Measurements from ENCODE around the gene FBXO2. TPM values are rescaled to one million over a fixed set of nuclear protein-coding genes. Genes with fewer than 3 reads are reported as not detected.

The FBXO2 gene
- total RNA-seq, 4 donors from 2014 or later, result 4.7 to 12.5 (median 6.8) TPM

DNA sequence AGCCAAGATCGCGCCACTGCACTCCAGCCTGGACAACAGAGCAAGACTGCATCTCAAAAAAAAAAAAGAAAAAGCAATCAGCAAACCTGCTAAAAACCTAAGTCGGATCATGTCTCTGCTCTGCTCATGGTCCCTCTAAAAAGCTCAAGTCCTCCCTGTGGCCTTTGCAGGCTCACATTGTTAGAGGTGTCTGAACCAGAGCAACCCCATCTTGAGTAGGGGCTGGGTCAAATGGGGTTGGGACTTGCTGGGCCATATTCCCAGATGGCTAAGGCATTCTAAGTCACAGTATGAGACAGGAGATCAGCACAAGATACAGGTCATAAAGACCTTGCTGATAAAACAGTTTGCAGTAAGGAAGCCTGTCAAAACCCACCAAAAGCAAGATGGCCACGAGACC, 34.3 kb upstream of the FBXO2 start:
- TF ChIP-seq POLR2AphosphoS5 (IDR thresholded peaks at IDR 0.05), result no peak
- no peak for TF ChIP-seq EP300 (IDR thresholded peaks at IDR 0.05)
- TF ChIP-seq, protein P1, sequence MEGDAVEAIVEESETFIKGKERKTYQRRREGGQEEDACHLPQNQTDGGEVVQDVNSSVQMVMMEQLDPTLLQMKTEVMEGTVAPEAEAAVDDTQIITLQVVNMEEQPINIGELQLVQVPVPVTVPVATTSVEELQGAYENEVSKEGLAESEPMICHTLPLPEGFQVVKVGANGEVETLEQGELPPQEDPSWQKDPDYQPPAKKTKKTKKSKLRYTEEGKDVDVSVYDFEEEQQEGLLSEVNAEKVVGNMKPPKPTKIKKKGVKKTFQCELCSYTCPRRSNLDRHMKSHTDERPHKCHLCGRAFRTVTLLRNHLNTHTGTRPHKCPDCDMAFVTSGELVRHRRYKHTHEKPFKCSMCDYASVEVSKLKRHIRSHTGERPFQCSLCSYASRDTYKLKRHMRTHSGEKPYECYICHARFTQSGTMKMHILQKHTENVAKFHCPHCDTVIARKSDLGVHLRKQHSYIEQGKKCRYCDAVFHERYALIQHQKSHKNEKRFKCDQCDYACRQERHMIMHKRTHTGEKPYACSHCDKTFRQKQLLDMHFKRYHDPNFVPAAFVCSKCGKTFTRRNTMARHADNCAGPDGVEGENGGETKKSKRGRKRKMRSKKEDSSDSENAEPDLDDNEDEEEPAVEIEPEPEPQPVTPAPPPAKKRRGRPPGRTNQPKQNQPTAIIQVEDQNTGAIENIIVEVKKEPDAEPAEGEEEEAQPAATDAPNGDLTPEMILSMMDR (IDR thresholded peaks at IDR 0.05), result no peak
- TF ChIP-seq POLR2A (IDR thresholded peaks at IDR 0.05), result no peak
- no peak for ATAC-seq
- Histone ChIP-seq H3K9me3 (no peaks in the 10 kb centered on the region), H3K36me3 (no peaks in the 10 kb centered on the region), H3K27ac (no peak overlapping the region), H3K4me3 (no peak overlapping the region), H3K27me3 (peaks cover 69% of the 10 kb centered on the region), H3K4me1 (peaks cover 0 to 27% (median 18%) of the 10 kb centered on the region in 3 donors)
- 88 to 100% methylated on average over 2 to 4 of the region's 4 CpGs for WGBS, 2 donors (ENCODE audit: low coverage in 1 of 2)

DNA sequence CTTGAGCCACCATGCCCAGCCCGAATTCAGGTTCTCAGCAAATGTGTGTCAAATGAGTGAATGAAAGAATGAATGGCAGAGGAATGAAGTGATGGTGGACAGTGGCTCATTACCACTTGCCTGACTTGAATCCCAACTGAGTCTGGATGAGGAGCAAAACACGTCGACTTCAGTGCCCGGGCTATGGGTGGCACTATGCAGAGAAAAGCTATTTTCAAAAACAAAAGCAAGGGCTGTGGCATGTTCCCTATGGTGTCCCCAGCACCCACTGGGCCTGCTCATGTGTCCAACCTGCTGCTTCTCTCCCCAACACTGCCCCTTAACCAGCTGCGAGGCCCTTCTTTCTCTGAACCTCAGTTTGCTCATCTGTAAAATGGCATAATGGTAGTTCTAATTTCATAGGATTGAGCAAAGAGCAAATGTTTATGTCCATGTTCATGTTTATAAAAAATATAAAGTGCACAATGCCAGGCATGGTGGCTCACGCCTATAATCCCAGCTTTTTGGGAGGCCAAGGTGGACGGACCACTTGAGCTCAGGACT, 31.1 kb upstream of the FBXO2 start:
- Histone ChIP-seq H3K4me3 (no peak overlapping the region), H3K9me3 (no peaks in the 10 kb centered on the region), H3K36me3 (no peaks in the 10 kb centered on the region), H3K27me3 (peaks cover 36% of the 10 kb centered on the region), H3K4me1 (peaks cover 0 to 11% (median 5%) of the 10 kb centered on the region in 3 donors), H3K27ac (no peak overlapping the region)
- no peak for TF ChIP-seq POLR2A (IDR thresholded peaks at IDR 0.05)
- TF ChIP-seq, protein P1 (IDR thresholded peaks at IDR 0.05), result no peak
- no peak for TF ChIP-seq POLR2AphosphoS5 (IDR thresholded peaks at IDR 0.05)
- no peak for TF ChIP-seq EP300 (IDR thresholded peaks at IDR 0.05)
- 88 to 91% methylated on average over 4 to 6 of the region's 7 CpGs for WGBS, 2 donors (ENCODE audit: low coverage in 1 of 2)
- no peak for ATAC-seq

DNA sequence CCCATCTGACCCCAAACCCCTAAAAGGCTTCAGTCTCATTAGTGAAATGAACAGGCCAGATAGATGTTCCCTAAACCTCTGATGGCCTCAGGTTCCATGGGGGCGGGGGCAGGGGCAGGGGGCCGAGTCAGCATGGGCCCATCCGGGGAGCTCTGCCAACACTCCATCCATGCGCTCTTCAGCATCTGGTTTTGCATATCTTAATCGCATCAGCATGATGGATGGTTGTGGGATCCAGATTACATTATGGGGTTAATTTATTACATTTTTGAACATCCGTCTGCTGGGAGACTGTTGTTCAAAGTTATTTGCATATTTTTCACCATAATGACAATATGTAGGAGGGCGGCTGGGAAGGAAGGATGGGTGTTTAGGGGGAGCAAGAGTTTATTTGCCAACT, 29.8 kb upstream of the FBXO2 start:
- no peaks in the 10 kb centered on the region for H3K36me3 ChIP-seq
- peaks cover 0 to 23% (median 8%) of the 10 kb centered on the region in 3 donors for H3K4me1 ChIP-seq
- H3K9me3 ChIP-seq, result no peaks in the 10 kb centered on the region
- 59% methylated on average over 7 of the region's 7 CpGs; no CpG with 5 or more reads in 1 of the 2 donors for WGBS, 2 donors (ENCODE audit: low coverage in 1 of 2)
- ATAC-seq, result no peak
- peaks cover 24% of the 10 kb centered on the region for H3K27me3 ChIP-seq
- TF ChIP-seq, protein P1 (IDR thresholded peaks at IDR 0.05), result no peak
- TF ChIP-seq POLR2A (IDR thresholded peaks at IDR 0.05) (no peak), POLR2AphosphoS5 (IDR thresholded peaks at IDR 0.05) (no peak), EP300 (IDR thresholded peaks at IDR 0.05) (no peak)
- no peak overlapping the region for H3K27ac ChIP-seq
- no peak overlapping the region for H3K4me3 ChIP-seq

DNA sequence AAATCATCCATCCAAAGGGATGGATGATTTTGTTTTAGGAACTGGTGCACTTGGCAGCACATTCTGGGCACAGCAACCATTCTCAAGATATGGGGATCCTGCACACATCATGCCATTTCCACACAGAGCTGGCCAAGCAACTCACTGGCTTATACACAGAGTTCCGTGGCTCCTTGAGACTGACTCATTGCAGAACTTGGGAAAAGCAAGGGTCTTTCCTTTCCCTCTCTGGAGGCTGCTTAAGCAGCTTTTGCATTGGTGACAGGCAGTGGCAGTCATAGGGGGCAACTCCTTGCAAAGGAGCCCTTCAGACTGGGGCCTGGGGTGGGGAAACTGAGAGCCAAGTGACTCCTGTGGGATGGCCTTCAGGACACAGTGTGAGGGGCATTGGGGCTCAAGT, 28.6 kb upstream of the FBXO2 start:
- WGBS, 2 donors (ENCODE audit: low coverage in 1 of 2), result 33 to 40% methylated on average over 1 of the region's 1 CpG
- H3K36me3 ChIP-seq, result peaks cover 0 to 1% of the 10 kb centered on the region in 2 donors
- no peaks in the 10 kb centered on the region for H3K9me3 ChIP-seq
- TF ChIP-seq, protein P1 (IDR thresholded peaks at IDR 0.05), result no peak
- no peak for TF ChIP-seq EP300 (IDR thresholded peaks at IDR 0.05)
- TF ChIP-seq POLR2A (IDR thresholded peaks at IDR 0.05), result no peak
- no peak for TF ChIP-seq POLR2AphosphoS5 (IDR thresholded peaks at IDR 0.05)
- no peak overlapping the region for H3K27ac ChIP-seq
- H3K27me3 ChIP-seq, result peaks cover 11% of the 10 kb centered on the region
- H3K4me1 ChIP-seq, result peaks cover 0 to 23% (median 8%) of the 10 kb centered on the region in 3 donors
- H3K4me3 ChIP-seq, result no peak overlapping the region
- no peak for ATAC-seq

DNA sequence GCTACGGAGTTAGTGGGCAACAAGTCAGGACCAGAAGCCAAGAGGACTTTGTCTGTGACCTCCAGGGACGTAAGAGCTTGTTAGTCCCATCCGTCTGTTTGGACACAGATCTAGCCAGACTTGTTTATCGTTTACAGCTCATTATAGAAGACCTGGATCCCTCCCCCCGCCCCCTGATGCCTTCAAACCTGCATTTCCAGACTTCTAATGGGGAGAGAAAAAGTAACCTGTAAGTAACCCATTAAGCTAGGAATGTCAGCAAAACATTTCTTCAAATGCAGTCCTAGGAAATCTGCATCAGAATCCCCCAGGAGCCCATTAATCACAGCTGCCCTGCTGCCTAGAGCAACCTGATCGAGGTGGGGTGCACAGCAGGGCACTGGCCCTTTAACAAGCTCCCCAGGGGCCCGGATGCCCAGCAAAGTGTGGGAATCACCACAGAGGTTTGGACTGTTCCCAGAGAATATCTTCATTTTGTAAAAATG, 28.1 kb upstream of the FBXO2 start:
- Histone ChIP-seq H3K27ac (no peak overlapping the region), H3K36me3 (peaks cover 0 to 6% of the 10 kb centered on the region in 2 donors), H3K4me3 (no peak overlapping the region), H3K27me3 (peaks cover 10% of the 10 kb centered on the region), H3K4me1 (peaks cover 0 to 23% (median 8%) of the 10 kb centered on the region in 3 donors), H3K9me3 (no peaks in the 10 kb centered on the region)
- ATAC-seq, result no peak
- WGBS, 2 donors (ENCODE audit: low coverage in 1 of 2), result 43% methylated on average over 6 of the region's 7 CpGs
- TF ChIP-seq POLR2AphosphoS5 (IDR thresholded peaks at IDR 0.05) (no peak), EP300 (IDR thresholded peaks at IDR 0.05) (no peak), POLR2A (IDR thresholded peaks at IDR 0.05) (no peak)
- TF ChIP-seq, protein P1 (IDR thresholded peaks at IDR 0.05), result no peak
